NCI-H2196 treated with DMSO at 0.1 percent for 48 hours (cell line): ENCODE results near the gene CMTR1.
"Not testable (repeated sequence)": the region's sequence is repeated elsewhere in the genome, so short reads cannot be mapped to it uniquely, and the experiment has no call there.

Source experiments
- DNase-seq: peaks from one replicate; lab custom pipeline; 2025; ENCODE audit not compliant: unreplicated experiment; lab: John Stamatoyannopoulos, UW

The CMTR1 gene

DNA sequence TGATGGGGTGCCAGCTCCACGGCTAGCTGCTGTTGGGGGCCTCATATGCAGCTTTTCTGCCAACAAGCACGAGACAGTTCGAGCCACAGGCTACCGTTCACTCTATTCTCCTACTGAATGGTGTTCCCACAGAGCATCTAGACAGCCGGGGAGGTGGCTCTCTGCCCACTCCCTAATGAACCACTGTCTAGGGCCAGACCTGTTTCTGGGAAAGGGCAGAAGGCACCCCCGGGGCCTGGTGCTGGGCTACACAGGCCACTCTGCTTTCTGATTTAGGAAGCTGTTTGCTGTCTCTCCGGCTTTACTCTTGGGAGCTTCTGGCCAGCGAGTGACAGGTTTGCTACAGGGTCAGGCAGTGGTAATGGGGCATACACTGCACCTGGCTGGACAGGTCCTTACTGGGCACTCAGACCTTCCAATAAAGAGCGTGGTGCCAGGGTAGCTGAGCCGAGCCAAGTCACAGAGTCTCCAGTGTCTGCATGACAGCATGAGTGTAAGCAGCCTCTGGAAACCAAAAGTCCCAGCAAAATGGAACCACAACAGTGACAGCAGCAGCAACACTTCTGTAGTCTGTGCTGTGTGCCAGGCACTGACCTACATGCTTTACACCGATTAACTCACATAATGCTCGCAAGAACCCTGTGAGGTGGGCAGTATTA lies 58.3 kb downstream of the CMTR1 start:
- DNase-seq = no peak

DNA sequence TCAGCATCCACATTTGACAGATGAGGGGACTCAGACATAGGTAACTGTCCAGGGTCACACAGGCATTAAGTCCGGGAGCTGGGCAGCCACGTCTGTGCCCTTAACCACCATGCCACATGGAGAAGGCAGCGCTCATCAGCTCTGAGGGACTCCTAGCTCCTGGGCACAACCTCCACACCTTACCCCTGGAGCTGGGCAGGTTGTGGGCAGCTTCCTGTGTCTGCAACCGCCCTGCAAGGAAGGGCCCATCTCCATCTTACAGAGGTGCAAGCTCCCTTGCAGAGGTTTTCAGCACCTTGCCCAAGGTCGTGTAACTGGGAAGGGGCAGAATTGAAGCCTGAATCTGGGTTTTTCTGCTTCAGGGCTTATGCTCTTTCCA lies 58.8 kb downstream of the CMTR1 start:
- no peak for DNase-seq

DNA sequence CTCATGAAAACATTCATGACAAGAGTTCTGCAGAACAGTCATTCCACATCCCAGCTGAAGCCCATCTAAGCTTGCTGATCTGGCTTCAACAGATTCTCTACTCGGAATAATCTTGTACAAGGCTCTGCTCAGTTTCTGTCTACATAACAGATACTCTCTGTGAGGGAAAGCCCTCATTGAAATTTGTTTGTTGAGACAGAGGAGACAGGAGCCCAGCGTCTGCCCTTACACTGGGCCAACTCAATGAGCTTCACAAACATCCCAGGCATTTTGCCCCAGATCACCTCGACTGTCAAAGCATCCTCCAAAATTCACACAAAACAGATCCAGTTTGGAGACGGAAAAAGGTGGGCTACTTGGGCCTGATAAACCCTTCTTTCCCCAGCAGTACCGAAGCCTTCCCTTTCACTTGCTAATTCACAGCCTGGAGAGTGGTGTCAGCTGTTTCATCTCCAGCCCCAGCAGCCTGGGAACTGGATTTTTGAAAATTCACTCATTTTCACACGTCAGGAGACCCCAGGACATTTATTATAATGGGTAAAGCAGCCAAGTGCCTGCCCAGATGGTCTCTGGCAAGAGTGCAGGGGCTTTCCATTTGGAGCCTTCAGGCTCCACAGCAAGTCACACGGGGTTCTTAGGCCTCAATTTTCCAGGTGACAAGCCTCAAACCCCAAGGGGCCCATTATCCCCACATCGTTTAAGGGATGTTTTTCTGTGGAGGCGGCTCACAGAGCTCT lies 59.4 kb downstream of the CMTR1 start:
- no peak for DNase-seq

DNA sequence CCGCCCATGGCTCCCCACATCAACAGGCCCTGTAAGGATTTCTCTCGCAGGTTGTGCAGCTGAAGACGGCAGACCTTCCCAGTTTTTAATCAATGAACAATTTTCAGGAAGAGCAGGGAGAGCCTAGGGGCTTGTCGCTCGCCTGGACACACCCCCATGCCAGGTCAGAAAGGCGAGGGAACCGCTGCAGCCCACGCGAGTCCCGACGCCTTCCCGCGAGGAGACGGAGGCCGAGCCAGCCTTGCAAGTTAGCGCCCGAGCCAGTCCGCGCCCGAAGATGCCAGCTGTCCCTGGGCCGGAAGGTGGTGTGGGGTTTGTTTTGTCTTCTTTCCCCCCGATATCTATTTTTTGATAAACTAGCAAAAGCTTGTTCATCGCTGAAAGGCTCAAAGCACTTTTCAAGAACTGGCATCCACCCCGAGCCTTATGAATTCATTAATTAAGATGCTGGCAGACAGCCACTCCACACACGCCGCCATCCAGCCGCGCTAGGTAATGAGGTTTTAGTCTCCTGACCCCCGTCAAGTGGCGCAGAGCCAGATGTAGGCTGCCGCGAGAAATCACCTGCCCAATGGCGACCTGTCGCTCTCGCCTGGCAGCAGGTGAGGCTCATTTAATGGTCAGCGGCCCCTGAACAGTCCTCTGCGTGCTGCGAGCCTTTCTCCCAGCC lies 60.1 kb downstream of the CMTR1 start:
- peak; percentile 48 for DNase-seq

DNA sequence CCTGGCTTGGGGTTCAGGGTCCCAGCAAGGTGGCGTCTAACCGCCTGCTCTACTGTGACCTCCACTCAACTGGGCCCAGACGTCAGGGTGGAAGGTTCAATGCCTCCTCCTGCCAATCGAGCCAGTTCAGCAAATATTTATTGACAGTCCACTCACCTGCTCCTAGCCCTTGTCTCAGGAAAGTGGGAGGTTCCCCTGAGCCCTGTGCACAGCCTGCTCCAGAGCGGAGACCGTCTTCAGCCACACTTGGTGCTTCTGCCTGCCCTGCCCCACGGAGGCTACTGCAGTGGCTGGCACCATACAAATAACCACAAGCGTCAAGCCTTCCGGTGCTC lies 60.6 kb downstream of the CMTR1 start:
- no peak for DNase-seq

DNA sequence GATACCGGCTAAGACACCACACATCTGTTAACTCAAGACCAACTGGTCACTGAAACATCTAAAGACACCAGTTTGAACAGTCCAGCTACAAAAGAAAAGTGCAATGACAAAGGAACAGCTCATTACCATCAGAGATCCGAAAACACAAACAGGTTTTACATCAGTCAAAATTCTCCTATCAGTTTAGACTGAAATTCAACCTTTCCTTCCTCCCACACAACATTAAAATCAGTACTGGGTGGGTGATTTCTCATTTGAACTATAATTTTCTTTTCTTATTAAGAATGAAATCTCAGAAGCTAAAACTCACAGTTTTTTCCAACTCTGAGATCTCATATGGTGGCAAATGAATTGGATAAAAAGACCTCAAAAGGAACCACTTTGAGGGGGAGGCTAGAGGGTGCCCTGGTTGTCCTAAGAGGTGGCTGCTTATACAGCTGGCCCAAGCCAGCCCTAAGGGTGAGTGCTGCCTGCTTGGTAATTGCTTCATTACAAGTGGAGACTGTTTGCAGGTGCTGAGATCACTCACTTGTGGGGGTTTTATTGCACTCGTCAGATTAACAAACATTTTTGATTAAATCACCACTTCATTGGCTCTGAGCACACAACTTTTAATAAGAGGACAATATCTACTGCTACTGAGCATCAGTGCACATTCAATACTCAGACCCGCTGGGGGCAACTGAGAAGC lies 62.4 kb downstream of the CMTR1 start:
- no peak for DNase-seq

DNA sequence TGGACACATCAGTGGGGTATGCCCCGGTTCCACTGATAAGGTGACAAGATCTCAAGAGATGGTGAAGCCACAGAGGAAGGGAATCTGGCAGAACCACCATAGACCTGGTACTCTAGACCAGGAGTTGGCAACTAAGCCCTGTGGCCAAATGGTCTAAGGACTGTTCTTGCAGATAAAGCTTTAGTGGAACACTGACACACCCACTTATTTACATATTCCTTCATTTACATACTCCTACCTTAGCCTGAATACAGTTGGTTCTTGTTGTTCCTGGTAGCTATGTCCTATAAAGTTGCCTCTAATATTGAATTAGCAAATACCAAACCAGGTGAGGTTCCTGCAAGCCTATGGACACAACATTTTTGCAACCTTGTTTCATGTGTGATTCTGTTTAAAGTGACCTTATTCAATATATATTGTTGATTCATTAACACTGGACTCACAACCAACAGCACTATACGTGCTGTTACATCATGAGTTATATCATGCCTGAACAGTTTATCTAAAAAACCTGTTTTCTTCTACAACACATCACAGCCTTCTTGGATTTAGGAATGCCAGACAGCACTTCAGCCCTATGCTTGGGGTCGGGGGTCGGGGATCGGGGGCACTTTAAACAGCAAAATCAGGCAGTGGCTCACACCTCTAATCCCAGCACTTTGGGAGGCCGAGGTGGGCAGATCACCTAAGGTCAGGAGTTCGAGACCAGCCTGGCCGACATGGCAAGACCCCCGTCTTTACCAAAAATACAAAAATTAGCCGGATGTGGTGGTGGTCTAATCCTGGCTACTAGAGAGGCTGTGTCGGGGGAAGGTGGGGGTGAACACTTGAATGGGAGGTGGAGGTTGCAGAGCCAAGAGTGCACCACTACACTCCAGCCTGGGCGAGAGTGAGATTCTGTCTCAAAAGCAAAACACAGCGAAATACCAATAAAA lies 64.2 kb downstream of the CMTR1 start:
- DNase-seq = no peak

DNA sequence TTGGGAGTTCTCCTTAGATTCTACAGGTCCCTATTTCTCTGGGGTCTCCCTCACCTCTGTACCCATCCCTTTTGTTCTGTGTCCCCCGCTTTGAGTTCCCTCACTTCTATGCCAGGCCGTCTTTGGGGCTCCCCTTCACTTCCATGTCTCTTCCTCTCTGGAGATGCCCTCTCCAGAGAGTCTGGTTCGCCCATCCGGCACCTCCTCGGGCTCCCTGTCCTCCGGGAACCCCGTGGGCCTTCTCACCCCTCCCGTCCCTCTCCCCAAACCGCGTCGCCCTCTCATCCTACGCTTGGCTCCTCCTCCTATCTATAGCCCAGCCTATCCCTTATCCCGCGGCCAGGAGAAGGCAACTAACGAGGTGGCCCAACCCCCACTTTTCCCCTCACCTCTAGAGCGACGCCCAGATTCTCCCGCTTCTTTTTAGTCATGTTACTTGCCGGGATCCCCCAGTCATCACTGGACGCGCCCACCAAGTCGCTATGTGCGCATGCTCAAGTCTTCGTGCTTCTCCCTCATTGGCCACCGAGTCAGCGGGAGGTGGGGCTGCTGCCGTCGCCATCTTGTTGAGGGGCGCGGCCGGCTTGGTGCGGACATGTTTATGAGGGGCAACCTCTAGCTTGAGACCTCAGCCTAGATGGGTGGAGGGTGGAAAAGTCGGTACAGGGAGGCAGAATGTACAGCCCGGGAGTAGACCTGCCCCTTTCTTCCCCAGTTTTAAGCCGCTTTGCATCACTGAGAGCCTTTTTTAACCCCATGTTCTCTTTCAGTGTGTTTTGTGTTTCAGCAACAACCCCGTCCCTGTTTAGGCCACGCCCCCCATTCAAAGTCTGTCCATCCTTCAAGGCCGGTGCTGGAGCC lies 66.6 kb downstream of the CMTR1 start, which contains the start of gene CCDC167:
Gene CCDC167, minus strand, starts transcription at position 461 of the 861 bp plus-strand sequence. Its CDS starts 30 bp downstream, at position 431.
- DNase-seq = peak; percentile 98

DNA sequence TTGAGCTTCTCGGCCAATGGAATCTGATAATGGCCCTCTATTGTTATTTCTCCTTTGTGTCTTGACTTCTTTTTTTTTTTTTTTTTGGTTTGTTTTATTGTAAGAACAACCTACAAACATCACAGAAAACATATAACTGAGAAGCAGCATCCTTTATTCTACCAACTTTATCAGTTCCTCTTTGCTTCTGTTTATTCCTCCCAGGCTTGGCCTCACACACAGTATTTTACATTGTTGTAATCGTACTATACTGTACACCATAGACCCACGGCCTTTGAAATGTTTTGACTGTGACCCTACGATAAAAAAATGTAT lies 67.2 kb downstream of the CMTR1 start:
- no peak for DNase-seq

DNA sequence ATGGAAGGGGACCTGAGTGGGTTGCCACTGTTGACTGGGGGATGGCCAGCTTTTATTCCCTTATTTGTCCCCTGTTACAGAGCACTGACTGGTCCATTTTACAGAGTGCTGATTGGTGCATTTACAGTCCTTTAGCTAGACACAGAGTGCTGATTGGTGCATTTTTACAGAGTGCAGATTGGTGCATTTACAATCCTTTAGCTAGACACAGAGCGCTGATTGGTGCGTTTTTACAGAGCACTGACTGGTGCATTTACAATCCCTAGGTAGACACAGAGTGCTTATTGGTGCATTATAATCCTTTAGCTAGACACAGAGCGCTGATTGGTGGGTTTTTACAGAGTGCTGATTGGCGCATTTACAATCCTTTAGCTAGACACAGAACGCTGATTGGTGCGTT lies 67.9 kb downstream of the CMTR1 start:
- not testable (repeated sequence) for DNase-seq

DNA sequence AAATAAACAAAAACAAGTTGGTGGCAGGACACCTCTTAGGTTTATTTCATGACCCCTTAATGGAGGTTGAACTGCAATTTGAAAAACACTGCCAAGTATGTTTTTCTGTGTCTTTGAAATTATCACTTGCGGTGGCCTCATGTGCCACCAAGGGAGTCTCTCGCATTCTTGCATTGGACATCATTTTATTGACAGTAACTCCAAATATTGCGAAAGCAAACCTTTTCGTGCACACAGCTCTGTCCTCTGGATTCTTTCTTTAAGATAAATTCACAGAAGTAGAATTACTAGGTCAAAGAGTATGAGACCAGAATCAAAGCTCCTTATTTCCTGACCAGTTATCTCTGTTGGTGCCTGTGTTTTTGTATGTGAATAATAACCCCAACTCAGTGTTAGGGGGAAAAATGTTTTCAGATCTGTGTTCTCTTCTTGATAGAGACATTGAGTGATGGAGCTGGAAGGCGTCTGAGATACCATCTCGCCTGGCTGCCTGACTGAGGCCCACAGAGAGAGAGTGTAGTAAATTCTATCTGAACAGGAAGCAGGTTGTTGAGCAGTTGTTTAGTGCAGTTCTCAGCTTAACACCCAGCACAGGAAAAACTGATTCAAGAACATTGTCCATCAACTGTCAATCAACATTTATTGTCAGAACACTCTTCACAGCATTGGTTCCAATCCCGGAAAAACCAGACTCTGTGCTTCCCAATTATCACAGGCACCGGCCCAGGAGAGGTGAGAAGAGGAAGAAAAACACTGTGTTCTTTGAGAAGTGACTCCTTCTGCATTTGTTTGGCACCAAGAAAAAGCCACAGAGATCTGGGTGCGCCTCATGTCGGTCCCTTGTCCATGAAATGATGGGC lies 68.8 kb downstream of the CMTR1 start:
- no peak for DNase-seq

DNA sequence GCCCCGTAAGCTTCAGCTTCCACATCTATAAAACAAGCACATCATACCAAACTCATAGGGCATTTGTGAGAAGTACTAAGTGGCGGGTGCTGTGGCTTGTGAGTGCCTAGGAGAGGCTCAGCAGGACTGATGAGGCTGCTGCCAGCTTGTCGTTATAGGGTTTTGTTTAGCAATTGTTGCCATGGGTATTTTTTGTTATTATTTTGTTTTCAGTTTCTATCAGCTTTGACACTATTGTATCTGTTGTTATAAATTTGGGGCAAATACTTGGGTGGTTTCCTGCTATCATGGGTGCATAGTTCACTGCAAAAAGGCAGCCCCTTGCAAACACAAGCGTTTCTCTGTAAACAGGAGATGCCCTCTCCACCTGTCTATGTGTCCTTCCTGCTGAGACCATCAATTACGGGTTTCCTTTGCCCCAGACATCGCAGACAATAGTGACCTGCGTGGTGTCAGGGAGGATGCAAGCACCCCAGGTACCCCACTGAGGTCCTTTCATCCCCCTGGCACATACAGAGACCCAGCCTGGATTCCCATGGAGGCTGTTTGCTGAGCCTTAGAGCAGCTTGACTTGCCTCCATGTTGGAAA lies 69.8 kb downstream of the CMTR1 start:
- DNase-seq = no peak

DNA sequence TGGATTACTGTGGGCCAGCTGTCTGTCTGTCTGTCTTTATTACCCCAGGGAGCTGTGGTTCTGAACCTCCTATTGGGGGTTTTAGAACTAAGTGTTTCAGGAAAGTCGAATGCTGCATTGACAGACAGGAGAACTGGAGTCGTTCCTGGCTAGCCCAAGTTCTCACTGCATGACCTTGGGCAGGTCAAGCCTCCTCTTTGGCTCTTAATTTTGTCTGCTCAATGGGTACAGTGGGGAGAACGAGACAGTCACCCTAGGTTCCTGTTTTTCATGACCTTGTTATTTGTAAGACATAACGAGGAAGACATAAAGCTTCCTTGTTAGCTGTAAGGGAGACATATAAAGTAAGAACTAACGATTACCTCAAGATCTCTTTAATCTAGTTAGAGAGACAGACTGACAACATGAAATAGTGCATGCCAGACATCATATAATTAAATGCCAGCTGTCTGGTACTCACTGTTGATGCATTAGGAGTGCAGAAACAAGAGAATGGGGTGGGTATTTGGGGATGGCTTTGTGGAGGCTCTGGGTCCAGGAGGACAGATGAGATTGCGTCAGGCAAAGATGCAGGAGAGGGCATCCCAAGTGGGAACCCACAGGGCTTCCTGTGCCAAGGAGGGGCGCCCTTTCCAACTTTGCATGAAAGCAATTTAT lies 70.4 kb downstream of the CMTR1 start:
- no peak for DNase-seq

DNA sequence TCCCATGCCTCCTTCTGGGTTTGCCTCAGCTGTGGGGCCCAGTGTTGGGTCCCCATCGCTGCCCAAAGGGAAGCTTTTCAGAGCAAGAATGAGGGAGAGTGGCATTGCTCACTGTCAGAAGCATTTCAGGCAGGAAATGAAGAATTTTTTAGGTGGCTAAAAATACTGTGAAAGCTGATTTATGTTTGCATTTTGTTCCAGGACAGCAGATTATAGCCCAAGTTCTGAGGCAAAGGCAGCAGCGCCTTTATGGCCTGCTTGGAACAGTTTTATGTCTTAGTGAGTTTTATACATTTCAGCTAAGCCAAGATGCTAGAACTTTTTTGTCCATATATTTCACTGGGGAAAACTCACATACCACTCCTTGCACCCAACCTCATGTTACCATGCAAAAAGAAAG lies 71.0 kb downstream of the CMTR1 start:
- no peak for DNase-seq

DNA sequence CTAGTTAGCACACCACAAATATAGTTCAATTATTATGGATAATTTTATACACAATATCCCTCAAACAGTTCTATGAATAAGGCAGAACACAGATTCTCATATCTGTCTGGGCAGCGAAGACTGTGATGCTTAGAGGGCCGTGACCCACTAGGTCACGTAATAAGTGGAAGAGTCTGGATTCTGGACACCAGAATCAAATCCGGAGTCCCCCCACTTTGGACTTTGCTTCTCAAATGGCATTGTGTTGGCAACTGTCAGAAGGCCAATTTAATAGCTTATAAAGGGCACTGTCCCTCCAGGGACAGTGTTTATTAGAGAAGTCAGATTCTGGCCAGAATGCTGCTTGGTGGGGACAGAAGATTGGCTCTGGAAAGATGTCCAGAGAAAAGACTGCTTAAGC lies 73.5 kb downstream of the CMTR1 start:
- no peak for DNase-seq

DNA sequence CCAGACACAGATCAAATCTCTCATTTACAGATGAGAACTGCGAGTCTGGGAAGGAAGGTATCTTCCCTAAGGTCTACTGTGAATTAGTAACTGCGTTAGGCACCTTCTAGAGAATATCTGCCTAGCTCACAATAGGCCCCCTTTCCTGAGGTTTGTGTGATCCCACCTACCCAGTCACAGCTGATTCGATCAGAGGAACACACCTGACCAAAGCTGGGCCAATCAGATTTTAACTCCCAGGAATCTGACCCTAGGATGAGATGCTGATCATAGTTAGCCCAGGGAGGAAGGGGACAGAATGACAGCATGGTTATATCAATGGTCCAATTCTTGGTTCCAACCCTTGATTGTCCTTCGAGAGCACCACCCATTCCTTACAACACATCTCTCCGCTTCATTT lies 74.1 kb downstream of the CMTR1 start:
- DNase-seq = no peak

DNA sequence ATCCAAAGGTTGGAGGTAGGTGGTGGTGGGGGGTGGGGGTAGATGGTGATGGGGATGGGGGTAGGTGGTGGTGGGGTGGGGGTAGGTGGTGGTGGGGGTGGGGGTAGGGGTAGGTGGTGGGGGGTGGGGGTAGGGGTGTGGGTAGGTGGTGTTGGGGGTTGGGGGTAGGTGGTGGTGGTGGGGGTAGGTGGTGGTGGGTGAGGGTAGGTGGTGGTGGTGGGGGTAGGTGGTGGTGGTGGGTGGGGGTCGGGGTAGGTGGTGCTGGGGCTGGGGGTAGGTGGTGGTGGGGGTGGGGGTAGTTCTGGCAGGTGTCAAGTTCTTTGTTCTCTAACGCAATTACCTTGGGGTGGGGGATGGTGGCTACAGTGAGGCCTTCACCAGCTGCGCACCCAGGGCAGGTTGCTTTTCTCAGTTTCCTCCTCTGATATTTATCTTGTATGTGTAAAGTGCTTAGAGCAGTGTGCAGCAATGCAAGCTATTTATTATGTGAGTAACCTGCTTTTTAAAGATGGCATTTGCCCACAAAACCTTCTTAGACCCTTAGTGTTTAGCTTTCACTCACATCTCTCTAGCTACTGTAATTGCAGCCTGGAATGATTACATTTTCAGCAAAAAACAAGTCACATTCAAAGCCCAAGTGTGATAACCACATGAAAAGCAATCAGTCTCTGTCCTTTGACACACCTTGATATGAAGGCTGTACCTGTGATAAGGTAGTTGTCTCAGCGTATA lies 74.8 kb downstream of the CMTR1 start:
- no peak for DNase-seq
